NCI-H69 (cell line): ENCODE results near the gene TOP2A.
A peak's percentile ranks its signal among the peaks of the same experiment; 100 is the strongest.

ENCODE experiments used
- DNase-seq: peaks from one replicate; lab custom pipeline; 2025; lab: John Stamatoyannopoulos, UW

The TOP2A gene

DNA sequence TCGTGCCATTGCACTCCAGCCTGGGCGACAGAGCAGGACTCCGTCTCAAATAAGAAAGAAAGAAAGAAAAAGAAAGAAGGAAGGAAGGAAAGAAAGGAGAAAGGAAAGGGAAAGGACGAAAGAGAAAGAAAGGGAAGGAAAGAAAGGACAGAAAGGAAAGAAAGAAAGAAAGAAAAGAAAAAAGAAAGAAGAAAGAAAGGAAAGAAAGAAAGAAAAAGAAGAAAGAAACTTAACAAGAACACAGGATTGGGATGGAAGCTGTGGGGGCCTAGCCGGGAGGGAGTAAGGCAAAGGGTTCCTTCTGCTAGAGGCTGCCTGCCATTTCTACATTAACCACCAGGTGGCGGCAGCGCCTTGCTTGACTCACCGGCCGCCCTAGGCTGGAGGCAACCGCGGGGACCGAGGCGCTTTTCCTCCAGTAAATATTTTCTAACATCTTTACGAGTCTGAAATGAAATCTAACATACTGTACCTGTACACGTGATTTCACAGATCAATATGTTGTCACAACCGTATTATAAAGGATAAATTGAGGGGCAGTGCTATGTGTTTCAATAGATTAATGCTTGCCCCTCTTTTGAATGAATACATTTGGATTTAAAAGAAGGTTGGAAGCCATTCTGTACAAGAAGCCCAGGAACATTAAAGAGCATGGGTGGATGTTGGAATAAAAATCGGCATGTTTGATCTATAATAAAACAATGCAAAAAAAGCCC, 59.2 kb downstream of the TOP2A start:
- DNase-seq: peak; percentile 76

DNA sequence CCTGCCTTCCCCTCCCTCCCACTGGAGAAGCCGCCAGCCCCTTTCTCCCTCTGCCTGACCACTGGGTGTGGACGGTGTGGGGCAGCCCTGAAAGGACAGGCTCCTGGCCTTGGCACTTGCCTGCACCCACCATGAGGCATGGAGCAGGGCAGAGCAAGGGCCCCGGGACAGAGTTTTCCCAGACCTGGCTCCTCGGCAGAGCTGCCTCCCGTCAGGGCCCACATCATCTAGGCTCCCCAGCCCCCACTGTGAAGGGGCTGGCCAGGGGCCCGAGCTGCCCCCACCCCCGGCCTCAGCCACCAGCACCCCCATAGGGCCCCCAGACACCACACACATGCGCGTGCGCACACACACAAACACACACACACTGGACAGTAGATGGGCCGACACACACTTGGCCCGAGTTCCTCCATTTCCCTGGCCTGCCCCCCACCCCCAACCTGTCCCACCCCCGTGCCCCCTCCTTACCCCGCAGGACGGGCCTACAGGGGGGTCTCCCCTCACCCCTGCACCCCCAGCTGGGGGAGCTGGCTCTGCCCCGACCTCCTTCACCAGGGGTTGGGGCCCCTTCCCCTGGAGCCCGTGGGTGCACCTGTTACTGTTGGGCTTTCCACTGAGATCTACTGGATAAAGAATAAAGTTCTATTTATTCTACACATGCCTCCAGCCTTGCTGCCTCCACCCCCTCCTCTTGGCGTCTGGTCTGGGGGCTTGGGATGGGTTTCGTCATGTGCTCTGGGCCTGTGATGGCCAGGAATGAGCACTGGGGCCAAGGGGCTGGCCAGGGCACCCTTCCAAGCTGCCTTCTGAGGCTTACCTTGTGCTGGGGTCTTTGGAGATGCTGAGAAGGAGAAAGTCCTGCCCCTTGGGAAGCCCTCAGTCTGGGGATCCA, 60.5 kb downstream of the TOP2A start:
- no peak for DNase-seq

DNA sequence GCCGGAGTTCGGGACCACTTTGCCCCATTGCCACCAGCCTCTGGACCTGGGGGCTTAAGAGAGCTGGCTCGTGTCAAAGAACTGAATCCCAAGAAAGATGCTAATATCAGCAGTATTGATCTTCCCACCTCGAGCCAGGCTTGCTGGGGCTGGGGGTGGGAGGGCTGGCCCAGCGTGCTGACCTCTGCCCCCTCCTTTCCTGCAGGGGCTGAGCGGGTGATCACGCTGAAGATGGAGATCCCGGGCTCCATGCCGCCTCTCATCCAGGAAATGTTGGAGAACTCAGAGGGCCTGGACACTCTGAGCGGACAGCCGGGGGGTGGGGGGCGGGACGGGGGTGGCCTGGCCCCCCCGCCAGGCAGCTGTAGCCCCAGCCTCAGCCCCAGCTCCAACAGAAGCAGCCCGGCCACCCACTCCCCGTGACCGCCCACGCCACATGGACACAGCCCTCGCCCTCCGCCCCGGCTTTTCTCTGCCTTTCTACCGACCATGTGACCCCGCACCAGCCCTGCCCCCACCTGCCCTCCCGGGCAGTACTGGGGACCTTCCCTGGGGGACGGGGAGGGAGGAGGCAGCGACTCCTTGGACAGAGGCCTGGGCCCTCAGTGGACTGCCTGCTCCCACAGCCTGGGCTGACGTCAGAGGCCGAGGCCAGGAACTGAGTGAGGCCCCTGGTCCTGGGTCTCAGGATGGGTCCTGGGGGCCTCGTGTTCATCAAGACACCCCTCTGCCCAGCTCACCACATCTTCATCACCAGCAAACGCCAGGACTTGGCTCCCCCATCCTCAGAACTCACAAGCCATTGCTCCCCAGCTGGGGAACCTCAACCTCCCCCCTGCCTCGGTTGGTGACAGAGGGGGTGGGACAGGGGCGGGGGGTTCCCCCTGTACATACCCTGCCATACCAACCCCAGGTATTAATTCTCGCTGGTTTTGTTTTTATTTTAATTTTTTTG, 61.6 kb downstream of the TOP2A start:
- no peak for DNase-seq

DNA sequence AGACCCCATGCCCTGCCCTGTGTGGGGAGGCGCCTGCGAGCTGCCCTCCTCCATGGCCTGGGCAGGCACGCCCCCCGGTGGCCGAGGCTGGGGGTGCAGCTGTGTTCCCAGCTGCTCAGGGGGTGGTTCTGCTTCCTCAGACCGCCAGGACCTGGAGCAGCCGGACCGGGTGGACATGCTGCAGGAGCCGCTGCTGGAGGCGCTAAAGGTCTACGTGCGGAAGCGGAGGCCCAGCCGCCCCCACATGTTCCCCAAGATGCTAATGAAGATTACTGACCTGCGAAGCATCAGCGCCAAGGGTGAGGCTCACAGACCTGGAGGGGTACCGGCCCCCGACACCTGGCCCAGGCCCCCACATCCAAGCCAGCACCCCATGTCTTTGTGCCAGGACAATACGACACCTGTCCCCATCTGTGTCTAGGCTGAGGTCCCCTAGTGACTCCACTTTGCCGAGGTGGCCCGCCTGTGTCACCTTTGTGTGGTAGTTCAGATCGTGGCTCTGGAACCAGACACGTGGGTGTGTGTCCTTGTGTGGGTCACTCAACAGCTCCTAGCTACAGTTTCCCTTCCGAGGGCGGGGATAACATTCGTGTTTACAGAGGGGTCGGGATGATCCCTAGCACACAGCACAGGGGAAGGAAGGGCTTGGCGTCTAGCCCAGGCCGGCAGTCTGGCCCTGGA, 62.4 kb downstream of the TOP2A start:
- peak; percentile 41 for DNase-seq

DNA sequence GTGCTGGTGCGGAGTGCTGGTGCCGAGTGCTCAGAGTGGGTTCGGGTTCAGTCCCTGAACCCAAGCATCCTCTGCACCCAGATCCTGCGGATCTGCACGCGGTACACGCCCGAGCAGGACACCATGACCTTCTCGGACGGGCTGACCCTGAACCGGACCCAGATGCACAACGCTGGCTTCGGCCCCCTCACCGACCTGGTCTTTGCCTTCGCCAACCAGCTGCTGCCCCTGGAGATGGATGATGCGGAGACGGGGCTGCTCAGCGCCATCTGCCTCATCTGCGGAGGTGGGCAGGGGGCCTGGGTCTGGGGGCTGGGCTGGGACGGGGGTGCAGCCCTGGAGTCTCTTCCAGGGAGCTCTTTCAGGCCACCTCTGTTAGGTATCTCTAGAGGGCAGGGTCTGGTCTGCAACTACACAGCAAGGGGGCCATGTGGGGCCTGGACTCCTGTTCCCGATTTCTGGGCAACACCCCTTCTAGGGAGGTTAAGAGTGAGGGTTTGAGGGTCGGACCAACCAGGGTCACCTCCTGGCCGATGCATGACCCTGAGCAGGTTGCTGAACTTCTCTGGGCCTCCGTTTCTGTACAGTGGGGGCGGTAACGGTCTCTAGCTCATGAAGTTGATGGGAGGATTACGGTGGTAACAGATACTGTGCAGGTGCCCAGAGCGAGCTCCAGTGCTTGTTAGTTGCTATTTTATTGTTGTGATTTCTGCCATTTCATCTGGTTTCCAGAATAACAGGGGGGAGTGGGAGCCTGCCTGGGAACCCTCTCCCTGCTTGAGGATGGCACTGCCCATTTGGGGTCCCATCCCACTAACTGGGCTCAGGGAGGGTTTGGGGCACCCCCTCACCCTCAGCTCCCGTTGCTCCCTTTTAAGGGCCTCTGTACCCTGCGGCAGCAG, 63.2 kb downstream of the TOP2A start:
- DNase-seq: no peak

DNA sequence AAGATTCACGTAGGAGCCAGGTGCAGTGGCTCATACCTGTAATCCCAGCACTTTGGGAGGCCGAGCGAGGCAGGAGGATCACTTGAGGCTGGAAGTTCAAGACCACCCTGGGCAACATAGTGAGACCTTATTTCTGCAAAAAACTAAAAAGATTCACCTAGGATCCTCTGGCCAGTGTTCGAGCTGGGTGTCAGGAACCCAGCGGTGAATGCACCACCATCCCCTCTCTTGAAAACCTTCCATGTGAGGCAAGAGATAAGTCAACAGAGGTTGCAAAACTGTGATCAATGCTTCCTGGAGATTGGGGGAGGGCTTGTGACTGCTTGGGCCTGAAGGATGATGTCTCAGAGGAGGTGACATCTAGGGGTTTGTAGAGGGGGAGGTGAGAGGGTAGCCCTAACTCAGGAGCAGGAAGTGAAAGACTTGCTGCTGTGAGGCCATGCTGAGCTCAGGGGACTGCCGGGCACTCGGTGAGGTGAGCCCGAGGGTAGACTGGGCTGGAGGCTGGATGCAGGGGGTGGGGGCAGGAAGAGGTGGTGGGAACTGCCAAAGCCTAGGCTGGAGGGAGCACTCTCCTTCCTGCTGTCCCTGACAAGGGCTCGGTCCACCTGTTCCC, 64.8 kb downstream of the TOP2A start:
- DNase-seq: no peak

DNA sequence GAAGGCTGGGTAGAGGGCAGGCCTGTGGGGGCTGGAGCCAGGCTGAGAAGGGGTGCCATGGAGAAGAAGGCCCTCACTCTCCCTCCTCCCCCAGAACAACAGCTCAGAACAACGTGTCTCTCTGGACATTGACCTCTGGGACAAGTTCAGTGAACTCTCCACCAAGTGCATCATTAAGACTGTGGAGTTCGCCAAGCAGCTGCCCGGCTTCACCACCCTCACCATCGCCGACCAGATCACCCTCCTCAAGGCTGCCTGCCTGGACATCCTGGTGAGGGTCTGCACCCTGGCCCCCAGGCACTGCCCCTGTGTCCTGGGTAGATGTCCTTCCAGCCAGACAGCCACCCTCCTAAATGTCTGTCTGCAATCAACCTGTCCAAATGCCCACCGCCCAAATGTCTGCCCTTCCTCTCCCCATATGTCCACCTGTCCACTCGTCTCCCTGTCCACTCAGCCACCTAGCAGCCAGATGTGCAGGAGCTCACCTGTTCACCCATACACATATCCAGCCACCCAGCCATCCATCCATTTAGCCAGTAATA, 65.4 kb downstream of the TOP2A start:
- DNase-seq: no peak

DNA sequence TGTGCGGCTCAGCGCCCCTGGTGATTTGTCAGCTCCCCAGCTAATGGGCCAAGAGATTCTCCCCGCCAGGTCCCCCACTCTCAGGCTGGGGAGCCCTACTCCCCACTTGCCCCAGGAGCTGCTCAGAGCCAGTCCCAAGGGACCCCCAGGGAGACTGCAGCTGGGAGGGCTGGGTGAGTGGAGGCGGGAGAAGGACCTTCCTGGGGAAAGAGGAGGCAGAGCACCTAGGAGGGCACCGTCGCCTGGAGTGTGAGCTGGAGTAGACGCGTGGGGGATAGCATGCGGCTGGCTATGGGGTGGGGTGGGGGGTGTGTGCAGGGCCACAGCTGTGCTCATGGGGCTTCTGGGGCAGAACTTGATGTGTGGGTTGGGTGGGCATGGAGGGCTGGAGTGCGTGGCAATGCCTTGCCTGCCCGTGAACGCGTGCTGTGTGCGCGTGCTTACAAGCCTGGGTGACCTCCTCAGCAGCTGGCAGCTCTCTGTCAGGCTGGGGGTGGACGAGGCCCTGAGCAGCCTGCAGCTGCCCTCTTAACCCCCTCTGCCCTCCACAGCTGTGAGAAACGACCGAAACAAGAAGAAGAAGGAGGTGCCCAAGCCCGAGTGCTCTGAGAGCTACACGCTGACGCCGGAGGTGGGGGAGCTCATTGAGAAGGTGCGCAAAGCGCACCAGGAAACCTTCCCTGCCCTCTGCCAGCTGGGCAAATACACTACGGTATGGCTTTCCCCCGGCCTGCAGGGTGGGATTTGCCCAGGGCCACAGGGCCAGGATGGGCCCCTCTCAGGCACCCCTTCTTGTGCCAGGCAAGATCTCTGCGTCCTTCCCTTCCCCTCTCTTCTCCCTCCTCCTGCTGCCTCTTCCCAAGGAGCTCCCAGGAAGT, 66.1 kb downstream of the TOP2A start:
- peak; percentile 73 for DNase-seq

DNA sequence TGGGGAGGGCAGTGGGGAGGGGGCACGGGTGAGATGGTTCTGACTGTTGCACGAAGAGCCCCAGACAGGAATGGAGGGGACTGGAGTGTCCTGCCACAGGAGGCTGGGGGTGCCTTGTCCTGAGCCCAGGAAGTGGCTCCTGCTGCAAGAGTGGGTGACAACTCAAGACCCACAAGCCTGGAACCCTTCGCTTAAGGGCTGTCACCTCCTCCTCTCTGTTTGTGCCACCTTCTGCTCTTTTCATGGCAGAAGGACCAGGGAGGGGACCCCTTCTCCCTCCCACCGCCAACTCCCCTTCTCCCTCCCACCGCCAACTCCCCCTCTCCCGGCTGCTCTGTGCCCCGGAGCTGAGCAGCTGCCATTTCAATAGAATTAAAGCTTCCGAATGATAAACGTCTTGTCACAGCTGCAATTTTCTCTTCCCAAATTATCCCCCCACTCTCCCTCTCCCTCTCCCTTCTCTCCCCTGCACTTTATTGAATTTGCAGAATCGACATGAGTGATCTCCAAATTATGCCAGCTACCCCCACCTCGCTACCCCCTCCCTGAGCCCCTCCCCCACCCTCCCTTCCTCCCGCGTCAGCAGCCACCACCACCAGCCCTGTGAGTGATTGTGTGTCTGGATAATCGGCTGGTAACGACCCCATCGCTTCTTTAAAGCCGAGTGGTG, 66.9 kb downstream of the TOP2A start:
- DNase-seq: peak; percentile 79

DNA sequence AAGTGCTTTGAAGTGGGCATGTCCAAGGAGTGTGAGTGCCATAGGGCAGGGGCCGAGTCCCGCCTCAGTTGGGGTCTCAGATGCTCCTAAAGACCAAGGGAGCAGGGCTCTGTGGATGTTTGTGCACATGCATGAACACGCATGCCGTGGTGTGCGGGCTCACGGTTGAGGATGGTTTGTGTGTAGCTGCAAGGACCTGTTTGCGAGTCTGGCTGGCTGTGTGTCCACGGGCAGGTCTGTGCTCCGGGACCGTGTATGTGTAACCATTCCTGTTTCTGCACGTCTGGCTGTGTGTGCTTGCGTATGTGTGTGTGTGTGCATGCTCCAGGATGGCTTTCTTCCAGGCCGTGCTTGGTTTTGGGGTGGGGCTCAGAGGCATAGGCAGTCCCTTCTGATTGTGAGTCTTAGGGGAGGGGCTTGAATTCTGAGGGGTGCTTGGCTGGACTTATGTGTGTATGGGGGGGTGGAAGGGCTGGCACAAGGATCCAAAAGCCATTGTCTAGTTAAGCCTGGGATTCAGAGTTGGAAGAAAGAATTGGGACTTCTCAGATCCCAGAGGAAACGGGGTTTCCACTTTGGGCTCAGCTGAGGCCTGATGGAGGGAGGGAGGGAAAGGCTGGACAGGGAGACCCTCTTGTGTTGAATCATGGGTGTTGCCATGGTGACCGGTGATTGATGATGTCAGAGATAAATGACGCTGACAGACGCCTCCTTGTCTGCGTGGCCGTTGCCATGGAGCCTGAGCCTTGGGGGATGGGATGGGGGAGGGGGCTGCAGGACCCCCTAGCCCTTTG, 67.6 kb downstream of the TOP2A start:
- peak; percentile 65 for DNase-seq

DNA sequence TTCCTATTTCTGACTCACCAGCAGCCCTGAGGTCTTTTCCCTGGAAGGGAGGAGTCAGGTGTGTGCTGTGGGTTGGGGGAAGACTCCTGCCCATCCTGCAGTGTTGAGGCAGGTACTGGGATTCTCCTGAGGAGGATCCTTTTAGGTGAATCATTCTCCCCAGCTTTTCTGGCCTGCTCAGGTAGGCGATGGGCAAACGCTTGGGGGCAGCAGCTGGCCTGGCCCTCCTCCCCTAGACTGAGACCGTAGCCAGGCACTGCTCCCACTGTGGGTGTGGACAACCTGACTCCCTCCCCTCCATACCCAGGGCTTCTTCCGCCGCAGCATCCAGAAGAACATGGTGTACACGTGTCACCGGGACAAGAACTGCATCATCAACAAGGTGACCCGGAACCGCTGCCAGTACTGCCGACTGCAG, 68.2 kb downstream of the TOP2A start:
- DNase-seq: peak; percentile 24

DNA sequence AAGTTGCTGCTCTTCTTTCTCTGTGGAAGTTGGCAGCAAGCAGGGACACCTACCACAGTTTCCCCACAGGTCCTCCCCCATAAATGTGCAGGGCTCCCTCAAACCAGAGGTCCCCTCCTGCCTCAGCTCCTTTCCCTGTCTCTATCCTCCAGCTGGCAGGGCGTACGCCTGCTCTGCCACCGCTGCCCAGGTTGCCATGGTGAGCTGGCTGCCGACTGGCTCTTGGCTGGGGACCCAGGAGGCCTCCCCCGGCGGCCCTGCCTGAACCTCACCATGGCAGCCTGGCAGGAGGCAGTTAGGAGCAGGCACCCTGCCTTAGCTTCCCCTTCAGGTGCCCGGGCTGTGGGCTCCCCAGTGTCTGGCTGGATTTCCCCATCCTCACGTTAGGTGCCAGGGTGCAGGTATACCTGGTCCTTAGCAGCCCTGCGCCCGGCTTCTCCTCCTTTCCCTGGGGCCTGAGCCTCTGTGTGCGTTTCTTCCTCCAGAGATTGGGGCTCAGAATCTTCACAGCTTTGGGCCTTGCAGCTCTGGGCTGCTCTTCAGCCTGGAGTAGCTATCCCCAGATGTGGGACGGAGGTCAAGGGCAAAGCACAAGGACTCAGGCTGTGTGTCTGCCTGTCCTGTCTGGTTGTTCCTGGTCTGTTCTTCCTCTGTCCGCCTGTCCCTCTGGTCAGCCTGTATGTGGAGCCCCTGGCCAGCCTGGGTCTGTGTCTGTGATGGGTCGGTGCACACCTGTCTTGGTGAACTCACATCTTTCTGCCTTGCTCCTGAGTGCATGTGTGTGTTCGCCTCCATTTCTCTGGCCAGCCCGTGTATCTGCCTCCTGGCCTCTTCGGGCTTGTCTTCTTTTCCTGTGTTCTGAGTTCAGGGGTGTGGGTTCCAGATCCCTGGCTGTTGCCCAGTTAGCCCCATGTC, 68.9 kb downstream of the TOP2A start:
- peak; percentile 82 for DNase-seq

DNA sequence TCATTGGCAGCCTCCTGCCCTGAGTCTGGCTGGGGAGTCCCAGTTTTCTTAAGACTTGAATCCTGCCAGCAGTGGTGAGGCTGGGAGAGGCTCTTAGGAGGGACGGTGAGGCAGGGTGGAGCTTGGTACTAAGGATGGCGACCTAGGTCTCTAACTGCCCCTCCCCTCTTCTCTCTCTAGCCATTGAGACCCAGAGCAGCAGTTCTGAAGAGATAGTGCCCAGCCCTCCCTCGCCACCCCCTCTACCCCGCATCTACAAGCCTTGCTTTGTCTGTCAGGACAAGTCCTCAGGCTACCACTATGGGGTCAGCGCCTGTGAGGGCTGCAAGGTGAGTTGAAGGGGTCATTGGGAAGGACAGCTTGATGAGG, 69.6 kb downstream of the TOP2A start:
- DNase-seq: peak; percentile 12

DNA sequence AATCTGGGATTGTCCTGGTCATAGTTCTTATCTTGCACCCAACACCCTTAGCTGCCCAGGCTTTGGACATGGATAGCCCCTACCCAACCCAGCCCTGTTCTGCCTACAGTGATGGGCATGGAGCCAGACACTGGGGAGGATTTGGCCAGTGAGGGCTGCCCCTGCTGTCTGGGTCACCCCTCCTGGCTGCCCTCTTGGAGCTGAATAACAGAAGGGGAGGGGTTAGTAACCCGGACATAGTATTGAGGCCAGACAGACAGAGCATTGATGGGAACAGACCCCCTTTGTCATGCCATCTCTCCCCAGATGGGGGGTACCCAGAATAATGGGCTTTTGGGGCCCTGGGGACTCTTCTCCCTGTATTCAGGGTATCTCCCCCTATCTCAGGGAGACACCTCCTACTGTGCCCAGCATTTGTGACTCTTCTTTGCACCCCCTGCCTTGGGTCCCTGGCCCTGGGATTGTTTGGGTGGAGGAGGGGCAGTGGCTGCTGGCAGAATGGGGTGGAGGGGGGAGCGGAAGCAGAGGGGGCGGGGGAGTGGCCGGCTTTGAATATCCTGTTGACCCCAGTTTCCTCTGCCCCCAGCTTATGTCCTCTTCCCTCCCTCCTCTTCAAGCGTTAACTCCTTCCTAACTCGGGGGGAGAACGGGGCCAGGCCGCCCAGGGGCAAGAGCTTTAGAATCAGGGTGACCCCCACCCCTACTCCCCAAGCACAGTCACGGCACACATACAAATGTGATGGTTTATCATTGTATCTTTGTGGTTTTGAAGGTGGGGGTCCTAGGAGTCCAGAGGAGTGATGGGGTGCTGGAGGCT, 70.2 kb downstream of the TOP2A start:
- DNase-seq: peak; percentile 17

DNA sequence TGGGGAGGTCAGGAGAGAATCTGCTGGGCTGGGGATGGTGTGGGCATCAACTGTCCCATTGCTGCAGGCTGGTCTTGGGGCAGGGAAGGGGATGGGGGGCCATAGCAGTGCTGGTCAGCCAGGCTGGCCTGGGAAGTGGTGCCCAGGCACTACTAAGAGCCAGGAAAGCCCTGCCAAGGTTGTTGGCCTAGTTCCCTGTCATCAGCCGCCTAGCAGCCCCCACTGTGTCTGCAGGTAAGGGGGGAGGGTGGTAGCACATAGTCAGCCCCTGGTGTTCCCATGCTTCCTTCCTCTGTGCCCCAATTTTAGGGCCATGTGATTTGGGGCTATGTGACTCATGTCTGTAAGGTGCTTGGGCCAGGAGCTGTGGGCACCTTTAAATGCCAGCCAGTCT, 70.9 kb downstream of the TOP2A start:
- DNase-seq: no peak
